Mesothelial cell of epicardium (in vitro differentiated cells): ENCODE measurements around the gene AGBL1. TPM values are rescaled to one million over a fixed set of nuclear protein-coding genes. Genes with fewer than 3 reads are reported as not detected.

Experiments
- DNase-seq, 2 experiments: peaks; one replicate each; pipeline ENCODE4 v3.0.0; 2021; ENCODE audit warnings: low spot score in 2 of 2; ENCODE audit not compliant: unreplicated experiment in 2 of 2
- H3K27ac Mint-ChIP-seq: 2 replicates; pipeline ENCODE4 v1.8.0; 2021; ENCODE audit warnings: mixed read lengths
- H3K27me3 Mint-ChIP-seq: 2 replicates; pipeline ENCODE4 v1.8.0; 2021; ENCODE audit warnings: low read depth, mixed read lengths
- H3K36me3 Mint-ChIP-seq: 2 replicates; pipeline ENCODE4 v1.8.0; 2021; ENCODE audit warnings: mixed read lengths
- H3K4me1 Mint-ChIP-seq: 2 replicates; pipeline ENCODE4 v1.8.0; 2021; ENCODE audit warnings: mixed read lengths
- H3K4me3 Mint-ChIP-seq: 2 replicates; pipeline ENCODE4 v1.8.0; 2021; ENCODE audit warnings: mild to moderate bottlenecking, moderate library complexity, mixed read lengths
- H3K9me3 Mint-ChIP-seq: 2 replicates; pipeline ENCODE4 v1.8.0; 2021; ENCODE audit warnings: mixed read lengths
- total RNA-seq: library from RNA; stranded (reverse); gene quantifications from 3 replicates; pipeline ENCODE4 v1.2.1, GENCODE V29; 2021
- TF ChIP-seq, protein P1 (sequence below): fragments of 200-600 bp; sonication (generic); IDR thresholded peaks from one replicate; pipeline ENCODE4 v1.5.0; 2021; ENCODE audit warnings: antibody characterized with exemption; ENCODE audit not compliant: unreplicated experiment

Gene AGBL1
- total RNA-seq, 1 donor from 2014 or later = not detected

DNA sequence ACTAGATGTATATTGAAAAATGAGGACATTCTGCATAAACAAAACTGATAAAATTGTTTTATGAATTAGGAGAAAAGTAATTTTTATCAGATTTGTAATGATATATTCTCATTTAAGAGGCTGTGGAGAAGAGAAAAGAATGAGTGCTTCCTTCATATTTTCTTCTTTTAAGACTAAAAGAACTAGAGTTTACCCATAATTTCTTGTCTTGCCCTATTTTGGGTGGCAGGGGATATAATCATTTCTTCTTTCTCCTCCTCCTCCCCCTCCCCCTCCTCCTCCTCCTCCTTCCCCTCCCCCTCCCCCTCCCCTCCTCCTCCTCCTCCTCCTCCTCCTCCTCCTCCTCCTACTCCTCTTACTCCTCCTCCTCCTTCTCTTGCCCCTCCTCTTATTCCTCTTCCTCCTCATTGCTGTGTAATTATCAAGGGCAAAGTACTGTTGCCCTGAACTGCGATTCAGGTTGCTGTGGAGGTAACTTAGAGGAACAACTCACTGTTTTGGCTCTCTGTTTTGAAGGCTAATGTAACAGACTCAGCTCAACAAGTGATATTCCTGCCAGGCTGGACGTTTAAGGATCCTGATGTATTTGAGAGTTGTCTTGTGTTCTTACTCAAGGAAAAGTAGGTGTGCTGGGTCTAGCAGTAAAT is 555.4 kb downstream of the AGBL1 start:
- Mint-ChIP-seq H3K9me3 (peaks cover 9% of the 10 kb centered on the region), H3K27ac (no peak overlapping the region), H3K4me3 (no peak overlapping the region), H3K36me3 (no peaks in the 10 kb centered on the region), H3K27me3 (peaks cover 7% of the 10 kb centered on the region), H3K4me1 (no peaks in the 10 kb centered on the region)
- TF ChIP-seq, protein P1, sequence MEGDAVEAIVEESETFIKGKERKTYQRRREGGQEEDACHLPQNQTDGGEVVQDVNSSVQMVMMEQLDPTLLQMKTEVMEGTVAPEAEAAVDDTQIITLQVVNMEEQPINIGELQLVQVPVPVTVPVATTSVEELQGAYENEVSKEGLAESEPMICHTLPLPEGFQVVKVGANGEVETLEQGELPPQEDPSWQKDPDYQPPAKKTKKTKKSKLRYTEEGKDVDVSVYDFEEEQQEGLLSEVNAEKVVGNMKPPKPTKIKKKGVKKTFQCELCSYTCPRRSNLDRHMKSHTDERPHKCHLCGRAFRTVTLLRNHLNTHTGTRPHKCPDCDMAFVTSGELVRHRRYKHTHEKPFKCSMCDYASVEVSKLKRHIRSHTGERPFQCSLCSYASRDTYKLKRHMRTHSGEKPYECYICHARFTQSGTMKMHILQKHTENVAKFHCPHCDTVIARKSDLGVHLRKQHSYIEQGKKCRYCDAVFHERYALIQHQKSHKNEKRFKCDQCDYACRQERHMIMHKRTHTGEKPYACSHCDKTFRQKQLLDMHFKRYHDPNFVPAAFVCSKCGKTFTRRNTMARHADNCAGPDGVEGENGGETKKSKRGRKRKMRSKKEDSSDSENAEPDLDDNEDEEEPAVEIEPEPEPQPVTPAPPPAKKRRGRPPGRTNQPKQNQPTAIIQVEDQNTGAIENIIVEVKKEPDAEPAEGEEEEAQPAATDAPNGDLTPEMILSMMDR = no peak
- DNase-seq = no peak

DNA sequence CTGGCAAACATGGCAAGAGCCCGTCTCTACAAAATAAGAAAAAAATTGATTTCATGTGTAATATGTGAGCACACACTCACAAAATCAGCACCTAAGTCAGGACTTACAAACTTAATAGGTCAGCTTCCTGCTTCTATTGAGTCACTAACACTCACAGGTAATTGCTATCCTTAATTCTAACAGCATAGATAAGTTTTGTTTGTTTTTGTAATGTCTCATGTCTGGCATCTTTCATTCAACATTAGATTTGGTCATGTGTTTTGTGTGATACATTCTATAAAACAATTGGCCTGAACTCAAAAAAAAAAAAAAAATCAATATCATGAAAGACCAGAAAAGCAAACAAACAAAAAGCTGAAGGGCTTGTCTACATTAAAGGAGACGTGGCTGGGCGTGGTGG is 564.7 kb downstream of the AGBL1 start:
- no peak overlapping the region for H3K27ac Mint-ChIP-seq
- no peak overlapping the region for H3K4me3 Mint-ChIP-seq
- DNase-seq = no peak
- no peaks in the 10 kb centered on the region for H3K27me3 Mint-ChIP-seq
- H3K9me3 Mint-ChIP-seq = no peaks in the 10 kb centered on the region
- H3K36me3 Mint-ChIP-seq = no peaks in the 10 kb centered on the region
- H3K4me1 Mint-ChIP-seq = no peaks in the 10 kb centered on the region
- TF ChIP-seq, protein P1 = no peak

DNA sequence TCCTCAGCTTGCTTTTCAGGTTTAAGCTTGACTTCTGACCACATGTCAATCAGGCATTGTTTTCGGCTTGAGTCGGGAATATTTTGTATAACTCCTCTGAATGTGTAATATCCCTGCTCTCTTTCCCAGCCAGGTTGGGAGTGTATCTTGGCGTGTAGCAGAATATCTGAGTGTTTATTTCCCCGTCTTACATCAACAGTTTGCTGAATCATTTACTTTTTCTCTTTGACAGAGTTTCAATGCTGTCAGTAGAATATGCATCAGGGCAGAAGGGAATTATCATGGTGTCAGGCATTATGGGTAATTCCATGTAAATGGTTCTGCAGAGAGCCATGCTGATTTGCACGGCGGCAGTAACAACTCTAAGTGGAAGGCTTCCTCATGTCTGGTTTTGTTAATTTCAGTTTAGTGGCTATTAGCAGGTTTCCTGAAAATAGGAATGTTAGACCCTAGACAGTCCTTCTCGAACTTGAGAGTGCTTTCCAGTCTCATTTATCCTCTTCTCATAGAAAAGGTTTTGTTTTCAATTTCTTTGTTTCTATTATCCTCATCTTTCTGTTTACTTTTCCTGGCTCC is 566.3 kb downstream of the AGBL1 start:
- Mint-ChIP-seq H3K36me3 (no peaks in the 10 kb centered on the region), H3K27me3 (no peaks in the 10 kb centered on the region), H3K9me3 (no peaks in the 10 kb centered on the region), H3K27ac (no peak overlapping the region), H3K4me3 (no peak overlapping the region), H3K4me1 (no peaks in the 10 kb centered on the region)
- DNase-seq = no peak
- TF ChIP-seq, protein P1 = no peak

DNA sequence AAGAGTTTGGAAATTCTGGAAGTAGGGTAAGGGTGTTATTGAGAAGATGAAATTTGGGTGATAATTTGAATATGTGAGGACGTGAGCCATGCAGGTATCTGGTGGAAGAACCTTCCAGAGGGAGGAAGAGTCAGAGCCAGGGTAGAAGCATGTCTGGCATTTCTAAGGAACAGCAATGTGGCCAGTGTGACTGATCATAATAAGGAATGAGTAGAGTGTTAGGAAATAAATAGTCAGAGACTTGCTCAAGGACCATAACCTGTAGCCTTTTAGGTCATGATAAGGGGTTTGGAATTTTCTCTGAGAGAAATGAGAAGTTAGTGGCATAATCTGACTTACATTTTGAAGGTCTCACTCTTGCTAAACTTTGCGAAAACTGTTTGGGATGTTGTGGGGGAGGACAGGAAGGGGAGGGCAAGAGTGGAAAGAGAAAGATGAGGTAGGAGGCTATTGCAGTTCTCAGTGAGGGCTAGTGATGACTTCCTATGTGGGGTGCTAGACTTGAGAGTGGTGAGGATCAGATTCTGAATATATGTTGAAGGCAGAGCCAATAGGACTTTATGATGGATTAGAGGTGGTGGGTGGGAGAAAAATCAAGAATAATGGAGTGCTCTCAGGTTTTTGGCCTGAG is 568.3 kb downstream of the AGBL1 start:
- Mint-ChIP-seq H3K36me3 (no peaks in the 10 kb centered on the region), H3K4me3 (no peak overlapping the region), H3K4me1 (no peaks in the 10 kb centered on the region), H3K9me3 (no peaks in the 10 kb centered on the region), H3K27me3 (no peaks in the 10 kb centered on the region), H3K27ac (no peak overlapping the region)
- no peak for DNase-seq
- TF ChIP-seq, protein P1 = no peak

DNA sequence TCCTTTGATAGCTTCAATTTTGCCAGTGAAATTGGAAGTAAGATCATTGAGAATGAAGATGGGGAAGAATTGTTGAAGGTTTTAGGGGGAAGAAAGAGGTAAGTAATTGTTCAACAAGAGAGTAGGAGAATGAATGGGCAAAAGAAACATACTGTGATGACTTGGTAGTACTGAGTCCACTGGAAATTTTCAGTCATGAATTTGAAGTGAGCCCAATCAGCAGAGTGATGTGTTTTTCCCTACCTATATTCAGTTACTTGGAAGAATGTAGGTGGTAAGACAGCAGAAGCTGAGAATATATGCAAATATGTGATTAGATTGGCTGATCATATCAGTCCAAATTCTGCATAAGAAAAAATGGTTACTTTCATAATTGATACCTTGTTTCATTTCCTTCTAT is 569.6 kb downstream of the AGBL1 start:
- Mint-ChIP-seq H3K27ac (no peak overlapping the region), H3K9me3 (no peaks in the 10 kb centered on the region), H3K27me3 (no peaks in the 10 kb centered on the region), H3K4me1 (peaks cover 8% of the 10 kb centered on the region), H3K36me3 (no peaks in the 10 kb centered on the region), H3K4me3 (no peak overlapping the region)
- TF ChIP-seq, protein P1 = no peak
- DNase-seq = no peak
